HG03571 (cell line): ENCODE measurements around the gene OPRD1.
"Not testable (repeated sequence)": the region's sequence is repeated elsewhere in the genome, so short reads cannot be mapped to it uniquely, and the experiment has no call there.

Experiments
- ATAC-seq: cut with Tn5 transposase; IDR thresholded peaks from one replicate; pipeline ENCODE4 v1.9.1; 2021; ENCODE audit not compliant: unreplicated experiment

OPRD1 gene

DNA sequence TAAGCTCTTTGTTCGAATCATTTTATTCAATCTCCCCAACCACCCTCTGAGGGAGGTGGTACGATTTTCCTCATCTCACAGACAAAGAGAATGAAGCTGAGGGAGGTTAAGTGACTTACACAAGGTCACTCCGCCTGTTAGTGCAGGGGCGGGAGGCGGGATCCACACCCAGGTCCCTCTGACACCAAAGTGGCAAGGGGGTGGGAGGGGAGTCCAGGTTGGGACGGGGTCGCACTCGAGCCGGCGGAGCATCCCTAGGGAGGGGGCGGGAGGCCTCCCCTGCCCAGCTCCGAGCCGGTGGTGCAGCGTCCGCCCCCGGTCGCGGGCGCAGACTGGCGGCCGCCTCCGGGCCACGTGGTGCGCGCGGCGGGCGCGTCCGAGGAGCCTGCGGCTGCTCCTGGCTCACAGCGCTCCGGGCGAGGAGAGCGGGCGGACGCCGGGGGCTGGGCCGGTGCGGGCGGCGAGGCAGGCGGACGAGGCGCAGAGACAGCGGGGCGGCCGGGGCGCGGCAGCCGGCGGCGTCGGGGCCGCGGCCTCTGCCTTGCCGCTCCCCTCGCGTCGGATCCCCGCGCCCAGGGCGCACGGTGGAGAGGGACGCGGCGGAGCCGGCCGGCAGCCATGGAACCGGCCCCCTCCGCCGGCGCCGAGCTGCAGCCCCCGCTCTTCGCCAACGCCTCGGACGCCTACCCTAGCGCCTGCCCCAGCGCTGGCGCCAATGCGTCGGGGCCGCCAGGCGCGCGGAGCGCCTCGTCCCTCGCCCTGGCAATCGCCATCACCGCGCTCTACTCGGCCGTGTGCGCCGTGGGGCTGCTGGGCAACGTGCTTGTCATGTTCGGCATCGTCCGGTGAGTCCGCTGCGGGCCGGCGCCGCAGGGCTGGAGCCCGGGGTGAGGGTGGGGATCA is at the start of gene OPRD1:
TSS of gene OPRD1 (plus strand) at position 405 of the 903 bp plus-strand sequence. CDS start at position 619, 214 bp downstream.
- ATAC-seq = no peak

DNA sequence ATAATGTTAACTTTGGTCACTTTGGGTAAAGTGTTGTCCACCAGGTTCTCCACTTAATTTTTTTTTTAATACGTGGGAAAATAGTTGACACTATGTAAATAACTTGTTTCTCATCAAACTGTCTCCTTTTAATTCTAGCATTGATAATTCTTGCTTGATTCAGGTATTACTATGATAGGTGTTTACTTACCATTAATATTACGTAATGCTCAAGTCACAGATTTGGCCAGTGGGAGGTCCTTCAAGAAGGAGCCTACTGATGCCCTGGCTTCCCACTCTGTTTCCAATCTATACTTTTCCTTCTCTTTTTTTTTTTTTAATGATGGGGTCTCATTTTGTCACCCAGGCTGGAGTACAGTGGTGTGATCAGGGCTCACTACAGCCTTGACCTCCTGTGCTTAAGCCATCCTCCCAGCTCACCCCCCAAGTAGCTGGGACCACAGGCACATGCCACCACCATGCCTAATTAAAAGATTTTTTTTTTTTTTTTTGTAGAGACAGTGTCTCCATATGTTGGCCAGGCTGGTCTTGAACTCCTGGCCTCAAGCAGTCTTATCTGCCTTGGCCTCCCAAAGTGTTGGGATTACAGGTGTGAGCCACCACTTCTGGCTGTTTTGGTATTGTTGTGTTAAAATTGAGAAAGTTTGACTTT is 45.3 kb upstream of the OPRD1 start:
- no peak for ATAC-seq

DNA sequence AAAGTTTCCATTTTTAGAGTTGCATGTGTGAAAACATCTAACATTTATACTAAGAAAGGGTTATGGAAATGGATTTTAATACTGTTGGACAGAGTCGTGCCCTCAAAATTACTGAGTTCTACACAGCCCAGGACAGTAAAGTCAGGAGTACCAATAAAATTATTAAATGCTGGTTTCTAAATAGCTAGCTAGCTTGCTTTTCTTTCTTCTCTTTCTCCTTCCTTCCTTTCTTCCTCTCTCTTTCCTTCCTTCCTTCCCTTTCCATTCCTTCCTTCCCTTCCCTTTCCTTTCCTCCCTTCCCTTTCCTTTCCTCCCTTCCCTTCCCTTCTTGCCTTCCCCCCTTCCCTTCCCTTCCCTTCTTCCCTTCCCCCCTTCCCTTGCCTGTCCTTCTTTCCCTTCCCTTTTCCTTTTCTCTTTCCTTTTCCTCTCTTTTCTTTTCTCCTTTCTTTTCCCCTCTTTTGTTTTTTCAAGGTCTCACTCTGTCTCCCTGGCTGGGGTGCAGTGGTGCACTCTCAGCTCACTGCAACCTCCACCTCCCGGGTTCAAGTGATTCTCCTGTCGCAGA is 41.3 kb upstream of the OPRD1 start:
- no peak for ATAC-seq

DNA sequence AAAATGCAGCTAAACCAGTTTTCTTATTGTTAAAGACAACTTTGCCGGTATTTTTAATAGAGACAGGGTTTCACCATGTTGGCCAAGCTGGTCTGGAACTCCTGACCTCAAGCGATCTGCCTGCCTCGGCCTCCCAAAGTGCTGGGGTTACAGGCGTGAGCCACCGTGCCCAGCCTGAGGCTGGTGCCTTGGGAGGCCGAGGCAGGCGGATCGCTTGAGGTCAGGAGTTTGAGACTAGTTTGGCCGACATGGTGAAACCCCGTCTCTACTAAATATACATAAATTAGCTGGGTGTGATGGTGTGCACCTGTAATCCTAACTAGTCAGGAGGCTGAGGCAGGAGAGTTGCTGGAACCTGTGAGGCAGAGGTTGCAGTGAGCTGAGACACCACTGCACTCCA is 40.0 kb upstream of the OPRD1 start:
- not testable (repeated sequence) for ATAC-seq

DNA sequence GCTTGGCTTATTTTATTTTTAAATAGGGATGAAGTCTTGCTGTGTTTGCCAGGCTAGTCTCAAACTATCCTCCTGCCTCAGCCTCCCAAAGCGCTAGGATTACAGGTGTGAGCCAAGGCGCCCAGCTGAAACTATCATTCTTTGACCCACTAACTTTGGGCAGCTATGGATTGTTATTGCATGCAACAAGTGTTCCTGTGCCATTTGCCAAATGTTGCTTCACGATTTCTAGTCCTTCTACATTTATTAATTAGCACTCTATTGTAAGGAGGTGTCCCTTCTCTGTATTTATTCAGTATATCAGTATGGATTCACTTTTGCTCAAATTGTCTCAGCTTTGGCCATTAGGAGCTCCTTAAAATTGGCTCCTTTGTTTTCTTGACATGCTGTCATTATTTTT is 38.9 kb upstream of the OPRD1 start:
- no peak for ATAC-seq

DNA sequence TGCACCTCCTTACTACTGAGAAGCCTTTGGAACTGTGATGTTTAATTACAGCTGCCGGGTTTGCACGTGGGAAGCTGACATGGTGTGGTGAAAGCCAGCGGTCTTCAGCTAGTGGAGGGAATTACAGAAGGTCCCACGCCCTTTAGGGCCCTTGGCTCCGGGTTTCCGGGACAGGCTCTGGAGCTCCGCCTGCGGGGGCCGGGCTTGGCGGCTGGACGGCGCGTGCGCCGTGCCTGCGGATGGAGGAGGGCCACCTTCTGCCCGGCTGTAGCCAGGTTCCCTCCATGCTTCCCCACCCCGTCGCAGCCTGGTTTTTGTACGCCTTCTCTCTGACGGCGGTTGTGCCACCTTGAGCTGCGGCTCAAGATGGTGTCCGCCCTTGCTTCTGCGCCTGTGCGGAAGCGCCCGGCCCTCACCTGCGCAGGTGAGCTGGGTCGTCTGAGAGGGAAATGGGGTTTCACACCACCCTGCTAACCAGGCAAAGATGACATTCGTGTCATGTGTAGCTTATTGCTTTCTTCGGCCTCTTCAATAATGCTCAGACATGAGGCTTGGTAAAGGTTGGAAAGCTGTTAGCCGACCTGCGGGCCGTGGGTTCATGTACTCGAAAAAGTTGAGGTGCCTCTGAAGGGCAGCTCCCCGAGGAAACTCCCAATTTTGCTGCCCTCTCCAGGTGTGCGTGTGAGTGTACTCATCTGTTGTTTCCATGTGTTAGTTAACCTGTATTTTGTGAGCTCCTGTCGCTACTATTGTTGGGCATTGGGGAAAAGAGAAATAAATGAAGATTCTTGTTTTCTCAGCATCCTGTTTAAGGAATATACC is 36.6 kb upstream of the OPRD1 start:
- no peak for ATAC-seq

DNA sequence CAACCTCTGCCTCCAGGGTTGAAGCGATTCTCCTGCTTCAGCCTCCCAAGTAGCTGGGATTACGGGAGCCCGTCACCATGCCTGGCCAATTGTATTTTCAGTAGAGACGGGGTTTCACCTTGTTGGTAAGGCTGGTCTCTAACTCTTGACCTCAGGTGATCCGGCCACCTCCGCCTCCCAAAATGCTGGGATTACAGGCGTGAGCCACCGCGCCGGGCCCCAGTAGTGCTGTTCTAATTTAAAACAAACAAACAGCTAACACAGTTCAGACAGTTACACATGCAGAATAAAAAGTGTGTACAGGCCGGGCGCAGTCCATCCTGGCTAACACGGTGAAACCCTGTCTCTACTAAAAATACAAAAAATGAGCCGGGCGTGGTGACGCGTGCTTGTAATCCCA is 35.6 kb upstream of the OPRD1 start:
- no peak for ATAC-seq

DNA sequence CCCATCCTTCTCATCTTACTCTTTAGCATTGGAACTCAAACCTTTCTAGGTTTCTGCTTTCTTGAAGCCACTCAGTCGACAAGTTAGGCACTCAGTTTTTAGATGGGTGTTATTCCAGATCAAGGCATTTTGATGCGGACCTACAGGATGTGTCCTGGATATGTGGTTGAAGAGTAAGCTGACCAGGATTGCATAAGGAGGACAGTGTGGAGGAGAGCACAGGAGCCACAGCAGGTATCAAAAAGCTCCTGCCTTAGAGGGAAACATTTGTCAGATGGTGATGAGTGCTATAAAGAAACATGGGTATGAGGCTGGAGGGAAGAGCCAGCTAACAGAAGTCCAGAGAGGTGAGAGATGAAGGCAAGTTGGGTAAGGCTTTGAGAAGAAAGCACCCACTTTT is 33.9 kb upstream of the OPRD1 start:
- no peak for ATAC-seq

DNA sequence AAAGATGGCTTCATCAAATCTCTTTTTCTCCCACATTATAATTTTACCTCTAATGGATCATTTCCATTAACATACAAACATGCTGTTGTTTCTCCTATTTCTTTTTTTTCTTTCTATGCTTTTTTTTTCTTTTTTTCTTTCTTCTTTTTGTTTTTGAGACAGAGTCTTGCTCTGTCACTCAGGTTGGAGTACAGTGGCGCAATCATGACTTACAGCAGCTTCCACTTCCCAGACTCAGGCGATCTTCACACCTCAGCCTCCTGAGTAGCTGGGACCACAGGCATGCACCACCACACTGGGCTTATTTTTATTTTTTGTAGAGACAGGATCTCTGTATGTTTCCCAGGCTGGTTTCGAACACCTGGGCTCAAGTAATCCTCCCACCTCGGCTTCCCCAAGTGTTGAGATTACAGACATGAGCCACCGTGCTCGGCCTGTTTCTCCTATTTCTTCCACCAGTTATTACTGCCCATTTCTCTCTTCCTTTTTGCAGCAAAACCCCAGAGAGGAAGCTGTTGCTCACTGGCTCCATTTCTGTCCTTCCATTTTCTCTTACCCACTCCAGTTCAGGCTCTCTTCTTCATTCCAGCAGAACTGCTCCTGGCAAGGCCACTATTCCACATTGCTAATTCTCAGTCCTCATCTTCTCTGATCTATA is 32.1 kb upstream of the OPRD1 start:
- no peak for ATAC-seq

DNA sequence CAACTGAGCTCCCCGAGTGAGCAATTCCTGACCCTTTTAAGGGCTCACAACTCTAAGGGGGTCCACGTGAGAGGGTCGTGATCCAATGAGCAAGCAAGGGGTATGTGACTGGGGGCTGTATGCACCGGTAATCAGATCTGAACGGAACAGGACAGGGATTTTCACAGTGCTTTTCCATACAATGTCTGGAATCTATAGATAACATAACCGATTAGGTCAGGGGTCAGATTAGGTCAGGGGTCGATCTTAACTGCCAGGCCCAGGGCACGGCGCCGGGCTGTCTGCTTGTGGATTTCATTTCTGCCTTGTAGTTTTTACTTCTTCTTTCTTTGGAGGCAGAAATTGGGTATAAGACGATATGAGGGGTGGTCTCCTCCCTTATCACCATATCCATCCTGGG is 30.7 kb upstream of the OPRD1 start:
- no peak for ATAC-seq

DNA sequence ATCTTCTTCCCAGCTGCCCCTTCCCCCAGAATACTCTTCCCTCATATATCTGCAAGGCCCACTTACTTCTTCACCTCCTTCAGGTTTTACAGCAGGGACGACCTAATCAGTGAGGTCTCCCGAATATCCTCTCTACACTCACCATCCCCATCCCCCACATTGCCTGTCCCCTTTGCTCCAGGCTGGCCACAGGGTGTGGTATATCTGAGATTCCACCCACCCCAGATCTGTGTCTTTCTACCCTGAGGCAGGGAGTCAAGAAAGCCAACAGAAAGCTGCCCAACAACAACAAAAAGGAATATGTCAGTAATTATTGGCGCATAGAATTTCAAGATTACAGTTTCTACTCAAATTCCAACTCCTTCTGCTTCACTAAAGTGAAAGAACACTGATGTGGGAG is 30.0 kb upstream of the OPRD1 start:
- no peak for ATAC-seq

DNA sequence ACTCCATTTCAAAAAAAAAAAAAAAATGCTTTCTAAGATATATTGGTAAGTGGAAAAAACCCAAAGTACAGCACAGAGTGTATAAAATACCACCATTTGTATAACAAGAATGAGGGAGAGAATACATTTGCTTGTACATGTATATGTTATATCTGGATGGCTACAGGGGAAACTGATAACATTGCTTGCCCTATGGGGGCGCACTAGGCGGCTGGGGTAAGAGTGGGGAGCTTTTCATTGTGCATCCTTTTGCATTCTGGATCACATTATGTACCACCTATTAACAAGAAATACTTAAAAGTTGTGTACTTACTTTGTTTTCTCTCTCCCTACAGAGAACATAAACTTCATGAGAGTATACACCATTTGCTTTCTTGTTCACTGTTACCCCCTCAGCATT is 28.6 kb upstream of the OPRD1 start:
- ATAC-seq = no peak

DNA sequence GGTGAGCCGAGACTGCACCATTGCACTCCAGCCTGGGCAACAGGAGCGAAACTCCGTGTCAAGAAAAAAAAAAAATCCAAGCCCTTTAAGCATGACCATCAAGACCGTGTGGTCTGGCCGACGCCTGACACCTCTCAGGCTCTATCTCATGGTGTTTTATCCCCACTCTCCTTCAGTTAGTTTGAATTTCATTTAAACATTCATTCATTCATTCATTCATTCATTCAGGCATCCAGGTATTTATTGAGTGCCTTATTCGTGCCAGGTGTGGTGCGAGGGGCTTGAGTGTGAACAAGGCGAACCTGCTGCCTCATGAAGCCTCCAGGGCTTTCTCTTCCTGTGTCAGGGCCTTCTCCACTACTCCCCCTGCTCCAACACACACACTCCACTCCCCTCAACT is 22.6 kb upstream of the OPRD1 start:
- no peak for ATAC-seq

DNA sequence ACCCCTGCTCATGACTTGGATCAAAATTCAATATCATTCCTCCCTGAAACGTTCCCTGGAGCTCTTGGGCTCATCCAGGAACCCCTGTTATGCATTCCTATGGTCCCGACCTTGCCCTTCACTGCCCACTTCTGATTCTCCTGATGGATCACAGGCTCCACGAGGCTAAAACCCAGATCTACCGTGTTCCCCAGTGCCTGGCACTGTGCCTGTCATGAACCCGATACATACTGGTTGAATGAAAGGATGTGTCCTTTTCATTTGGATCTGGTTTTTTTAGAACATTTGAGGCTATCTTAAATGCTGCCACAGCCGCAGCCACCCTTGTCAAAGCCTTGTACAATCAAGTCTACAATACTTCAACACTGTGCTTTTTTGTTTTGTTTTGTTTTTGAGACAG is 22.2 kb upstream of the OPRD1 start:
- ATAC-seq = no peak

DNA sequence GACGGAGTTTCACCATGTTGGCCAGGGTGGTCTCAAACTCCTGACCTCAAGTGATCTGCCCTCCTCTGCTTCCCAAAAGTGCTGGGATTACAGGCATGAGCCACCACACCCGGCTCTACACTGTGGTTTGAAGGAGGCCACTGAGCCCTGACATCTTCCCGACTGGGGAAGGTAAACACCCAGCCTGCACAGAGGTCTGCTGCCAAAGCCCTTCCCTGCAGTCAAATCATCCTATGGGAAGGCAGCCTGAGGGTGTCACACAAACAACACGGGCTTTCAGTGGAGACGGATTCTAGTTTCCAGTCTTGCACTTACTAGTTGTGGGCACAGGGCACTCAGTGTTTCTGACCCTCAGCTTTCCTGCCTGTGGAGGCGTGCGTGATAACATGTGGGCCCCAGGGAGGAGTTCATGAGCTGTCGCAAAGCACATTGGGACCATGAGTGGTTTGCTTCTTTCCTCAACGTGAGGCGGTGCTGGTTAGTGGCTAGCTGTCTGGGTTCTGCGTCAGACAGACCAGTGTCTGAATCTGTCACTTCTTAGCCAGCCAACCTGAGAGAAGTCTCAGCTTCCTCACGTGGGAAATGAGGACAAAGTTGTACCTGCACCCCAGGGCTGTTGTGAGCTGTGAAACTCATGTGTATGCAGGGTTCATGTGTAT is 21.5 kb upstream of the OPRD1 start:
- no peak for ATAC-seq

DNA sequence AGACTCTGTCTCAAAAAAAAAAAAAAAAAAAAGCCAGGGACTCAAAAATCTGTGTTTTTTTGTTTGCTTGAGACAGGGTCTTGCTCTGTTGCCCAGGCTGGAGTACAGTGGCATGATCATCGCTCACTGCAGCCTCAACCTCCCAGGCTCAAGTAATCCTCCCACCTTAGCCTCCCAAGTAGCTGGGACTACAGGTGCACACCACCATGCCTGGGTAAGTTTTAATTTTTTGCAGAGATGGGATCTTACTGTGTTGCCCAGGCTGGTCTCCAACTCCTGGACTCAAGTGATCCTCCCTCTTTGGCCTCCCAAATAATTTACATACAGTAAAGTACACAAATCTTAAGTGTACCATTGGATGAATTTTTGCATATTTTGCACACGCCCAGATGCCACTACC is 20.0 kb upstream of the OPRD1 start:
- not testable (repeated sequence) for ATAC-seq

DNA sequence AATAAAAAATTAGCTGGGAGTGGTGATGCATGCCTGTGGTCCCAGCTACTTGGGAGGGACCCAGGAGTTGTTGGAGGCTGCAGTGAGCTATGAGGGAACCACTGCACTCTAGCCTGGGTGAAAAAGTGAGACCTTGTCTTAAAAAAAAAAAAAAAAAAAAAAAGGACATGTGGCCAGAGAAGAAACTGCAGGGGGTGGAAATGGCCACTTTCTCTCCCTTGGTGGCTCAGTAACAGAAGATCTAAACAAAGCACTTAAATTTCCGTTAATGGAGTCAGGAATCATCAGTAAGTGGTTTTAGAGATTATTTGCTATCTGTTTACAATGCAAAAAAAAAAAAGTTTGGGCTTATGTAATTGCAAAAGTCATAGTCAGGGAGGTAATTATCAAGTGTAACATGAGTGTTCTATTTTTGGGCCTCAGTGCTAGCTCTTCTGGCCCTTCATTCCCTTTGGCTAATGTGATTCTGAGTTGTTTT is 19.3 kb upstream of the OPRD1 start:
- no peak for ATAC-seq

DNA sequence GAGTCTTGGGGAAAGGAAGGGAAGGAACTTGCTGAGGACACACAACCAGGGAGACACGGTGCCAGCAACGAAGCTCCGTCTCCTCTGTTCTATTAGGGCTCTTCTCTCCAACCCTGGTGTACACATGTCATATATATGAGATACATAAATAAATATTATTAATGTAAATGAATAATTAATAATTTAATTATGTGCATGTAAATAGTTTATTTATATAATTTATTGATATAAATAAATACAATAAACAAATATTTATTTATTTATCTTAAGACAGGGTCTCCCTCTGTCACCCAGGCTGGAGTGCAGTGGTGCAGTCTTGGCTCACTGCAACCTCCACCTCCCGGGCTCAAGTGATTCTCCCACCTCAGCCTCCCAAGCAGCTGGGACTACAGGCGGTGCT is 17.4 kb upstream of the OPRD1 start:
- ATAC-seq = not testable (repeated sequence)

DNA sequence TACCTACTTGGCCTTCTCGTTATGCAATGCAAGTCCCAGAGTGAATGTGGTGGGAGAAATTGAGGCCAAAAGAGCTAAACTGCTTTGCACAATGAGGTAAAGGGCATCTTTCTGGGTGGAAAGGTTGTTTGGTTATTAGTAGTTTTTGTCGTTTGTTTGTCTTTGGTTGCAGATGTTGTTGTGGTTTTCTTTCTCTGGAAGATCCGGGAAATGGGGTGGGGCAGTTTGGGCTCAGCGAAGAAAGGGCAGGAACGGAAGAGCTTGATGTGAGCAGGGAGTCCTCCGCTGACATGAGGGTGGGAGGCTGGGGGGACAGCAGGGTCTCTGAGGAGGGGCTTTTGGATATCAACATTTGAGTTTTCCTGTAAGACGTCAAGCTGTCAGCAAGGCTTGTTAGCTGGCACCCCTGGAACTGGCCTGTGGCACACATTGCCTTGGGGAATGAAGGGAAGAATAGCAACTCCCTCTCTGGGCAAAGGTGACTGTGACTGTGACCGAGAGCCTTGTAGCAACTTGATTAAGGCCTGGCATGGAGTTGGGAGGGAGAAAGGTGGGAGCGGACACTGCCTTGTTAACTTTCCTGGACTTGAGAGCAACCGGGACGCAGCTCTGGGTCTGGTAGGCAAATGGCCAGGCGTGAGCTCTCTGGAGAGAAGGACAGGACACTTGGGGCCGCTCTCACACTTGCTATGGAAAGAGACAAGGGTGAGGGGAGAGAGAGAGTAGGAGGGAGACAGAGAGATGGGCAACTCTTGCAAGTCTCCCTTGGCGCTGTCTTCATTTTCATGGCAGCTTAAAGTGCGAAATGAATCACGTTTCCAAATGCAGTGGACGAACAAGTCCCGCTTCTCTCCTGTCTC is 15.4 kb upstream of the OPRD1 start:
- no peak for ATAC-seq
